A549 (cell line): ENCODE results near the gene B3GALT4. TPM values are rescaled to one million over a fixed set of nuclear protein-coding genes. Genes with fewer than 3 reads are reported as not detected.

Source experiments
- ATAC-seq, 2 experiments: fragments of 200-7000 bp in 1 of 2; fragments of >200 bp in 1 of 2; cut with Nextera tagmentation in 1 of 2; cut with Tn5 transposase in 1 of 2; 3 replicates each; pipeline versions ENCODE4 v1.8.0 to v1.9.1; 2018 to 2020; ENCODE audit warnings: mild to moderate bottlenecking in 1 of 2, moderate library complexity in 1 of 2
- CTCF ChIA-PET: fragments of 300-600 bp; sonication (Branson Sonifier 250); formaldehyde crosslinking; extraction: SDS; loops from one replicate; lab custom pipeline; 2021; ENCODE audit warnings: antibody characterized with exemption, inconsistent platforms; lab: Yijun Ruan, JAX
- POLR2A ChIA-PET: fragments of 350-600 bp; formaldehyde crosslinking; extraction: SDS; loops from one replicate; lab custom pipeline; 2021; ENCODE audit warnings: antibody characterized with exemption, inconsistent platforms; lab: Yijun Ruan, JAX
- DNase-seq, 2 experiments: peaks; one replicate each; pipeline versions ENCODE4 v3.0.0 to v3.0.0-alpha.2; 2011 to 2016; ENCODE audit warnings: low read depth in 1 of 2, low spot score in 1 of 2
- FAIRE-seq: peaks from 2 replicates; lab custom pipeline; 2011; peaks lifted over from hg19 to GRCh38; lab: Jason Lieb, UNC
- H3K27ac ChIP-seq, 2 experiments: fragments of >200 bp; sonication (Bioruptor Twin); formaldehyde crosslinking; 3 replicates each; pipeline ENCODE4 v1.5.1; 2016 to 2017
- H3K4me1 ChIP-seq: fragments of >200 bp; sonication (Bioruptor Twin); formaldehyde crosslinking; 3 replicates; pipeline ENCODE4 v1.6.1; 2016
- H3K4me2 ChIP-seq: fragments of >200 bp; sonication (Bioruptor Twin); formaldehyde crosslinking; 3 replicates; pipeline ENCODE4 v1.6.1; 2016
- H3K4me3 ChIP-seq: fragments of >200 bp; sonication (Bioruptor Twin); formaldehyde crosslinking; 3 replicates; pipeline ENCODE4 v1.5.1; 2016
- H3K9me3 ChIP-seq: fragments of >200 bp; sonication (Bioruptor Twin); formaldehyde crosslinking; 3 replicates; pipeline ENCODE4 v1.6.1; 2016
- ATOH8 ChIP-seq: fragments of 250-450 bp; sonication (Bioruptor Pico); IDR thresholded peaks from 2 replicates; pipeline ENCODE4 v1.5.0; 2020; ENCODE audit warnings: low read depth, mild to moderate bottlenecking, moderate library complexity
- CHD4 ChIP-seq: fragments of 200-600 bp; sonication (generic); IDR thresholded peaks from 2 replicates; pipeline ENCODE4 v1.6.1; 2016; ENCODE audit warnings: antibody characterized with exemption, mild to moderate bottlenecking, borderline replicate concordance
- HEYL ChIP-seq: fragments of 250-450 bp; sonication (Bioruptor Pico); IDR thresholded peaks from 2 replicates; pipeline ENCODE4 v1.8.0; 2021; ENCODE audit warnings: mild to moderate bottlenecking, moderate library complexity
- KDM1A ChIP-seq: fragments of 200-600 bp; sonication (generic); IDR thresholded peaks from 2 replicates; pipeline ENCODE4 v1.6.1; 2016; ENCODE audit warnings: low read depth, mild to moderate bottlenecking
- MAFK ChIP-seq: fragments of 450-650 bp; IDR thresholded peaks from 2 replicates; pipeline ENCODE4 v1.6.1; 2014; ENCODE audit not compliant: partially characterized antibody
- MAX ChIP-seq: IDR thresholded peaks from 2 replicates; pipeline ENCODE4 v1.6.1; 2012
- PBX3 ChIP-seq: IDR thresholded peaks from 2 replicates; pipeline ENCODE4 v1.6.1; 2012
- REST ChIP-seq: fragments of 200-600 bp; sonication (generic); IDR thresholded peaks from 2 replicates; pipeline ENCODE4 v1.6.1; 2016; ENCODE audit warnings: antibody characterized with exemption, mild to moderate bottlenecking, moderate library complexity
- RFX5 ChIP-seq: fragments of 450-650 bp; IDR thresholded peaks from 2 replicates; pipeline ENCODE4 v1.7.1; 2014; ENCODE audit warnings: antibody characterized with exemption, mild to moderate bottlenecking, moderate library complexity
- WGBS: methylation state at CpG from one replicate; pipeline ENCODE4 v1.1.6; 2017; ENCODE audit errors: missing lambda C conversion rate; 5-methylcytosine and 5-hydroxymethylcytosine counted together
- polyA plus RNA-seq, 4 experiments: library from polyadenylated mRNA; depleted of rRNA in 3 of 4; stranded (reverse); fragments of >200 nt; fragmentation: RNase III in 1 of 4; extraction: RNeasy Plus Mini Kit Qiagen cat#74134 plus additional on column Dnase treatment in 1 of 4; gene quantifications; 2 replicates in 3 of 4; 3 replicates in 1 of 4; pipeline ENCODE4 v1.2.3, GENCODE V29; 2011 to 2017

The B3GALT4 gene
- polyA plus RNA-seq, 2 of the 4 experiments (the other 2 are of a cell fraction) = 0.27 to 0.54 TPM

GRCh38 chr6:33323623-33323948 is 46.7 kb downstream of the B3GALT4 start:
- ATAC-seq (peak in 1 of 2 experiments; percentile 1; a peak in 1 of 6 replicates), FAIRE-seq (no peak), DNase-seq (no peak)
- ChIA-PET POLR2A (no interaction called here), CTCF (no interaction called here)
- Histone ChIP-seq H3K4me2 (peak overlapping the region; percentile 96), H3K9me3 (no peaks in the 10 kb centered on the region), H3K4me1 (peaks cover 29% of the 10 kb centered on the region), H3K27ac (peak overlapping the region; percentile 70 to 97), H3K4me3 (peak overlapping the region; percentile 51)
- 21% methylated on average over 7 of the region's 12 CpGs for WGBS
- 0 out of 2 replicates have a peak, but pooled peaks have one; percentile 0 for TF ChIP-seq MAX
- TF ChIP-seq REST = peak; percentile 58; the same call in 1 of the 2 replicates
- no peak for TF ChIP-seq KDM1A

- H3K4me2 ChIP-seq = peak overlapping the region; percentile 96
- peaks cover 23% of the 10 kb centered on the region for H3K4me1 ChIP-seq
- H3K4me3 ChIP-seq = peak overlapping the region; percentile 51; the same call in 2 of the 3 replicates
- no peak for ATAC-seq
- ChIA-PET CTCF (interaction anchor here (2.4 kb wide), 1 partner anchor 21 kb away, joined by 11 read pairs; no protein-coding TSS in a partner anchor), POLR2A (no interaction called here)
- peak overlapping the region; percentile 70 to 97; a peak in 5 of 6 replicates for H3K27ac ChIP-seq
- TF ChIP-seq CHD4 (no peak), HEYL (CRISPR knock-in tag) (no peak), MAFK (no peak), PBX3 (no peak), ATOH8 (CRISPR knock-in tag) (no peak), RFX5 (no peak)
- no peak for DNase-seq
- H3K9me3 ChIP-seq = no peaks in the 10 kb centered on the region
- no peak for FAIRE-seq
- 73% methylated on average over 7 of the region's 7 CpGs for WGBS
These were observed 47.2 kb downstream of the B3GALT4 start for GRCh38 chr6:33324125-33324524.

Other genes with a start within 250 kb of the B3GALT4 start
- gene HLA-DPA1, start 203.5 kb upstream of the B3GALT4 start, polyA plus RNA-seq (2011; rRNA removed) = not detected in 2 replicates
- gene HLA-DPA1, start 203.5 kb upstream of the B3GALT4 start, polyA plus RNA-seq (2017; fragmentation: RNase III; extraction: RNeasy Plus Mini Kit Qiagen cat#74134 plus additional on column Dnase treatment) = 0.09 TPM in 1 of 3 replicates, not detected in the others
- not detected in 2 replicates for gene HLA-DPB1, start 201.1 kb upstream of the B3GALT4 start, polyA plus RNA-seq (2011; rRNA removed)
- gene HLA-DPB1, start 201.1 kb upstream of the B3GALT4 start, polyA plus RNA-seq (2017; fragmentation: RNase III; extraction: RNeasy Plus Mini Kit Qiagen cat#74134 plus additional on column Dnase treatment) = not detected in 3 replicates
- gene COL11A2, start 84.7 kb upstream of the B3GALT4 start, polyA plus RNA-seq (2011; rRNA removed) = 0.66 and 0.73 TPM in 2 replicates
- gene COL11A2, start 84.7 kb upstream of the B3GALT4 start, polyA plus RNA-seq (2017; fragmentation: RNase III; extraction: RNeasy Plus Mini Kit Qiagen cat#74134 plus additional on column Dnase treatment) = 0.93 to 1.3 TPM (median 1.1 TPM) in 3 replicates
- 15.6 and 21.1 TPM in 2 replicates for gene RXRB, start 76.5 kb upstream of the B3GALT4 start, polyA plus RNA-seq (2011; rRNA removed)
- 19.1 to 21.3 TPM (median 20.3 TPM) in 3 replicates for gene RXRB, start 76.5 kb upstream of the B3GALT4 start, polyA plus RNA-seq (2017; fragmentation: RNase III; extraction: RNeasy Plus Mini Kit Qiagen cat#74134 plus additional on column Dnase treatment)
- 59.0 and 66.5 TPM in 2 replicates for gene SLC39A7, start 76.3 kb upstream of the B3GALT4 start, polyA plus RNA-seq (2011; rRNA removed)
- gene SLC39A7, start 76.3 kb upstream of the B3GALT4 start, polyA plus RNA-seq (2017; fragmentation: RNase III; extraction: RNeasy Plus Mini Kit Qiagen cat#74134 plus additional on column Dnase treatment) = 104 to 125 TPM (median 122 TPM) in 3 replicates
- 15.9 and 16.5 TPM in 2 replicates for gene HSD17B8, start 72.5 kb upstream of the B3GALT4 start, polyA plus RNA-seq (2011; rRNA removed)
- gene HSD17B8, start 72.5 kb upstream of the B3GALT4 start, polyA plus RNA-seq (2017; fragmentation: RNase III; extraction: RNeasy Plus Mini Kit Qiagen cat#74134 plus additional on column Dnase treatment) = 9.3 to 9.6 TPM (median 9.5 TPM) in 3 replicates
- 12.7 and 14.6 TPM in 2 replicates for gene RING1, start 68.6 kb upstream of the B3GALT4 start, polyA plus RNA-seq (2011; rRNA removed)
- 31.4 to 39.0 TPM (median 35.0 TPM) in 3 replicates for gene RING1, start 68.6 kb upstream of the B3GALT4 start, polyA plus RNA-seq (2017; fragmentation: RNase III; extraction: RNeasy Plus Mini Kit Qiagen cat#74134 plus additional on column Dnase treatment)
- 38.9 and 44.3 TPM in 2 replicates for gene VPS52, start 5.2 kb upstream of the B3GALT4 start, polyA plus RNA-seq (2011; rRNA removed)
- gene VPS52, start 5.2 kb upstream of the B3GALT4 start, polyA plus RNA-seq (2017; fragmentation: RNase III; extraction: RNeasy Plus Mini Kit Qiagen cat#74134 plus additional on column Dnase treatment) = 22.8 to 28.0 TPM (median 22.8 TPM) in 3 replicates
- gene RPS18, start 5.0 kb upstream of the B3GALT4 start, polyA plus RNA-seq (2011; rRNA removed) = 3,426 and 3,692 TPM in 2 replicates
- gene RPS18, start 5.0 kb upstream of the B3GALT4 start, polyA plus RNA-seq (2017; fragmentation: RNase III; extraction: RNeasy Plus Mini Kit Qiagen cat#74134 plus additional on column Dnase treatment) = 3,611 to 3,881 TPM (median 3,639 TPM) in 3 replicates
- gene WDR46, start 12.1 kb downstream of the B3GALT4 start, polyA plus RNA-seq (2011; rRNA removed) = 35.1 TPM in 2 replicates
- 88.4 to 91.2 TPM (median 89.6 TPM) in 3 replicates for gene WDR46, start 12.1 kb downstream of the B3GALT4 start, polyA plus RNA-seq (2017; fragmentation: RNase III; extraction: RNeasy Plus Mini Kit Qiagen cat#74134 plus additional on column Dnase treatment)
- gene PFDN6, start 12.5 kb downstream of the B3GALT4 start, polyA plus RNA-seq (2011; rRNA removed) = 61.2 and 84.6 TPM in 2 replicates
- 117 to 138 TPM (median 120 TPM) in 3 replicates for gene PFDN6, start 12.5 kb downstream of the B3GALT4 start, polyA plus RNA-seq (2017; fragmentation: RNase III; extraction: RNeasy Plus Mini Kit Qiagen cat#74134 plus additional on column Dnase treatment)
- gene RGL2, start 21.8 kb downstream of the B3GALT4 start, polyA plus RNA-seq (2011; rRNA removed) = 11.6 and 12.9 TPM in 2 replicates
- gene RGL2, start 21.8 kb downstream of the B3GALT4 start, polyA plus RNA-seq (2017; fragmentation: RNase III; extraction: RNeasy Plus Mini Kit Qiagen cat#74134 plus additional on column Dnase treatment) = 9.6 to 13.9 TPM (median 12.9 TPM) in 3 replicates
- 16.8 and 17.1 TPM in 2 replicates for gene TAPBP, start 37.0 kb downstream of the B3GALT4 start, polyA plus RNA-seq (2011; rRNA removed)
- gene TAPBP, start 37.0 kb downstream of the B3GALT4 start, polyA plus RNA-seq (2017; fragmentation: RNase III; extraction: RNeasy Plus Mini Kit Qiagen cat#74134 plus additional on column Dnase treatment) = 32.2 to 40.0 TPM (median 37.5 TPM) in 3 replicates
- 3.2 and 4.2 TPM in 2 replicates for gene ZBTB22, start 40.6 kb downstream of the B3GALT4 start, polyA plus RNA-seq (2011; rRNA removed)
- gene ZBTB22, start 40.6 kb downstream of the B3GALT4 start, polyA plus RNA-seq (2017; fragmentation: RNase III; extraction: RNeasy Plus Mini Kit Qiagen cat#74134 plus additional on column Dnase treatment) = 5.1 to 8.4 TPM (median 8.3 TPM) in 3 replicates
- gene DAXX, start 45.8 kb downstream of the B3GALT4 start, polyA plus RNA-seq (2011; rRNA removed) = 20.3 and 24.4 TPM in 2 replicates
- 34.5 to 45.8 TPM (median 41.3 TPM) in 3 replicates for gene DAXX, start 45.8 kb downstream of the B3GALT4 start, polyA plus RNA-seq (2017; fragmentation: RNase III; extraction: RNeasy Plus Mini Kit Qiagen cat#74134 plus additional on column Dnase treatment)
- 23.0 and 23.9 TPM in 2 replicates for gene KIFC1, start 114.7 kb downstream of the B3GALT4 start, polyA plus RNA-seq (2011; rRNA removed)
- 29.1 to 33.7 TPM (median 30.5 TPM) in 3 replicates for gene KIFC1, start 114.7 kb downstream of the B3GALT4 start, polyA plus RNA-seq (2017; fragmentation: RNase III; extraction: RNeasy Plus Mini Kit Qiagen cat#74134 plus additional on column Dnase treatment)
- 14.0 and 21.2 TPM in 2 replicates for gene PHF1, start 133.9 kb downstream of the B3GALT4 start, polyA plus RNA-seq (2011; rRNA removed)
- 16.6 to 21.6 TPM (median 21.4 TPM) in 3 replicates for gene PHF1, start 133.9 kb downstream of the B3GALT4 start, polyA plus RNA-seq (2017; fragmentation: RNase III; extraction: RNeasy Plus Mini Kit Qiagen cat#74134 plus additional on column Dnase treatment)
- 98.9 and 106 TPM in 2 replicates for gene CUTA, start 141.0 kb downstream of the B3GALT4 start, polyA plus RNA-seq (2011; rRNA removed)
- 171 to 175 TPM (median 172 TPM) in 3 replicates for gene CUTA, start 141.0 kb downstream of the B3GALT4 start, polyA plus RNA-seq (2017; fragmentation: RNase III; extraction: RNeasy Plus Mini Kit Qiagen cat#74134 plus additional on column Dnase treatment)
- 2.2 and 3.6 TPM in 2 replicates for gene SYNGAP1, start 142.9 kb downstream of the B3GALT4 start, polyA plus RNA-seq (2011; rRNA removed)
- 6.9 to 10.8 TPM (median 9.2 TPM) in 3 replicates for gene SYNGAP1, start 142.9 kb downstream of the B3GALT4 start, polyA plus RNA-seq (2017; fragmentation: RNase III; extraction: RNeasy Plus Mini Kit Qiagen cat#74134 plus additional on column Dnase treatment)
- 6.9 and 9.5 TPM in 2 replicates for gene ZBTB9, start 177.5 kb downstream of the B3GALT4 start, polyA plus RNA-seq (2011; rRNA removed)
- gene ZBTB9, start 177.5 kb downstream of the B3GALT4 start, polyA plus RNA-seq (2017; fragmentation: RNase III; extraction: RNeasy Plus Mini Kit Qiagen cat#74134 plus additional on column Dnase treatment) = 9.1 to 9.9 TPM (median 9.5 TPM) in 3 replicates